ENCODE data around the gene CYBA. TPM values are rescaled to one million over a fixed set of nuclear protein-coding genes. Genes with fewer than 3 reads are reported as not detected.

Gene CYBA
- total and polyA plus RNA-seq, 2 donors (not counting 1 experiment from before 2014, with no cell fraction given): 701 to 1,336 TPM

DNA sequence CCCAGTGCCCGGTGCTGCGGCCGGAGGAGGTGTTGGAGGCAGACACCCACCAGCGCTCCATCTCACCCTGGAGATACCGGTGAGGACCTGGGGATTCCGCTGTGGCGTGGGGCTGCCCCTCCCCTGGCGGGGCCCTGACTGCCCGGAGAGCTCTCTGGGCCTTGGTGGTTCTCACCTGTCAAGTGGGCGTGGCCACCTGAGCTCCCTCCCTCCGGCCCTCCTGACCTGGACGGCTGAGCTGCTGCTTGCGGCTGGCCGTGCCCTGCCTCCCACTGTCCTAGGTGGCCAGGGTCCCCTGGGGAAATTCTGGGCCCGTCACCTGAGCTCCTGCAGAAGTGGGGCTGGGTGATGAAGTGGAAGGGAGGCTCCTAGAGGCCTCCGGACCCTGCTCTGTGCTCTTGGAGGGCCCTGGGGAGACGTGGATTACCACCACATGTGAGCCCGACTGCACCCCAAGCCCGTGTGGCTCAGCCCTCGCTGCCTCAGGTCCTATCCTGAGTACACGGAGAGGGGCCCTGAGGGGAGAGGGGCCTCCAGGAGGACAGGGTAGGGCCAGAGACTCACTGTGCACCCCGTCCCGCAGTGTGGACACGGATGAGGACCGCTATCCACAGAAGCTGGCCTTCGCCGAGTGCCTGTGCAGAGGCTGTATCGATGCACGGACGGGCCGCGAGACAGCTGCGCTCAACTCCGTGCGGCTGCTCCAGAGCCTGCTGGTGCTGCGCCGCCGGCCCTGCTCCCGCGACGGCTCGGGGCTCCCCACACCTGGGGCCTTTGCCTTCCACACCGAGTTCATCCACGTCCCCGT, 11.4 kb downstream of the CYBA start:
- peak; percentile 59 for DNase-seq
- Histone ChIP-seq H3K27me3 (replicated peaks in 1 of 4; ENCODE audit: control extremely low read depth in 1 of 4, control insufficient read depth in 3 of 4, insufficient read depth in 4 of 4, low read length in 3 of 4) (peaks cover 0 to 8% (median 0%) of the 10 kb centered on the region in 4 experiments), H3K9ac (ENCODE audit: low read length) (peak overlapping the region; percentile 14), H4K20me1 (ENCODE audit: control insufficient read depth, insufficient read depth, low read length, poor library complexity, severe bottlenecking) (peaks cover 78% of the 10 kb centered on the region), H3K4me3 (ENCODE audit: control extremely low read depth in 1 of 5, extremely low read depth in 1 of 5, insufficient read depth in 1 of 5, low read depth in 2 of 5, low read length in 4 of 5) (peak overlapping the region in 4 of 5 experiments; percentile 8 to 17 (median 12)), H3K4me2 (replicated peaks; ENCODE audit: low read depth, low read length, poor library complexity, severe bottlenecking) (peak overlapping the region; percentile 70), H3K36me3 (replicated peaks in 1 of 2; ENCODE audit: control extremely low read depth in 1 of 2, control insufficient read depth in 1 of 2, extremely low read depth in 1 of 2, insufficient read depth in 2 of 2, low read length in 1 of 2) (peaks cover 0 to 19% of the 10 kb centered on the region in 2 experiments), H3K9me3 (ENCODE audit: control extremely low read depth in 1 of 3, control insufficient read depth in 2 of 3, insufficient read depth in 1 of 3, low read length in 2 of 3) (peaks cover 0 to 37% (median 0%) of the 10 kb centered on the region in 3 donors), H2AFZ (ENCODE audit: insufficient read depth, low read depth, low read length, poor library complexity, severe bottlenecking) (no peak overlapping the region), H3K4me1 (ENCODE audit: control insufficient read depth in 2 of 2, insufficient read depth in 2 of 2, low read length in 2 of 2) (peaks cover 55 to 68% of the 10 kb centered on the region in 2 donors), H3K27ac (ENCODE audit: low read length in 2 of 2) (no peak overlapping the region), H3K79me2 (ENCODE audit: control insufficient read depth, insufficient read depth, low read length) (peaks cover 16% of the 10 kb centered on the region)
- 15% methylated on average over 43 of the region's 45 CpGs for WGBS (ENCODE audit: insufficient coverage)
- Mint-ChIP-seq H3K4me1 (peaks cover 74% of the 10 kb centered on the region), H3K27me3 (no peaks in the 10 kb centered on the region), H3K27ac (peak overlapping the region; percentile 60), H3K4me3 (peak overlapping the region; percentile 74), H3K9me3 (ENCODE audit: insufficient read depth) (no peaks in the 10 kb centered on the region)
- POLR2A ChIA-PET: interaction anchor here (0.5 to 3.0 kb wide), 8 partner anchors 10 to 64 kb away, joined by 3 to 32 read pairs (median 4); partner anchors contain the start of gene CYBA
- intact Hi-C loops (cut with micrococcal nuclease): loop anchor here (10.0 kb wide), 1 partner anchor 145 kb away; the partner anchor contains the start of gene PIEZO1
- CTCF ChIA-PET: interaction anchor here (0.8 to 2.2 kb wide), 3 partner anchors 46 to 98 kb away, joined by 3 to 7 read pairs (median 3); no protein-coding TSS in a partner anchor
- TF ChIP-seq CTCF (IDR thresholded peaks at IDR 0.05) (no peak), EZH2 (IDR thresholded peaks at IDR 0.05; ENCODE audit: borderline replicate concordance, insufficient read depth, low read depth, low read length, poor library complexity, severe bottlenecking) (no peak)
- peak; percentile 23 for ATAC-seq (ENCODE audit: low read depth)
